ENCODE results near the gene SPRED2.
"Not testable (repeated sequence)": the region's sequence is repeated elsewhere in the genome, so short reads cannot be mapped to it uniquely, and the experiment has no call there.

SPRED2 gene

GRCh38 chr2:65361623-65362022, 70.8 kb downstream of the SPRED2 start:
- no peak for DNase-seq

DNA sequence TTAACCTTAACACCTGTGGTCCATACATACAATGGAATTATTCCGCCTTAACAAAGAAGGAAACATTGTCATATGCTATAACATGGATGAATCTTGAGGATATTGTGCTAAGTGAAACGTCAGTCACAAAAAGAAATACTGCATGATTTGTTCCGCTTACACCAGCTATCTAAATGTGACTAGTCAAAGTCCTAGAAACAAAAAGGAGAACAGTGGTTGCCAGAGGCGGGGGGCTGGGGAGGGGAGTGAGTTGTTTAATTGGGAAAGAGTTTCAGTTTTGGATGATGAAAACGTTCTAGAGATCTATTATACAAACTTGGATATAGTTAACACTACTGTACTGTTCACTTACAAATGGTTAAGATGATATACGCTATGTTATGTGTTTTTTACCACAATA, 72.0 kb downstream of the SPRED2 start:
- DNase-seq, result no peak

DNA sequence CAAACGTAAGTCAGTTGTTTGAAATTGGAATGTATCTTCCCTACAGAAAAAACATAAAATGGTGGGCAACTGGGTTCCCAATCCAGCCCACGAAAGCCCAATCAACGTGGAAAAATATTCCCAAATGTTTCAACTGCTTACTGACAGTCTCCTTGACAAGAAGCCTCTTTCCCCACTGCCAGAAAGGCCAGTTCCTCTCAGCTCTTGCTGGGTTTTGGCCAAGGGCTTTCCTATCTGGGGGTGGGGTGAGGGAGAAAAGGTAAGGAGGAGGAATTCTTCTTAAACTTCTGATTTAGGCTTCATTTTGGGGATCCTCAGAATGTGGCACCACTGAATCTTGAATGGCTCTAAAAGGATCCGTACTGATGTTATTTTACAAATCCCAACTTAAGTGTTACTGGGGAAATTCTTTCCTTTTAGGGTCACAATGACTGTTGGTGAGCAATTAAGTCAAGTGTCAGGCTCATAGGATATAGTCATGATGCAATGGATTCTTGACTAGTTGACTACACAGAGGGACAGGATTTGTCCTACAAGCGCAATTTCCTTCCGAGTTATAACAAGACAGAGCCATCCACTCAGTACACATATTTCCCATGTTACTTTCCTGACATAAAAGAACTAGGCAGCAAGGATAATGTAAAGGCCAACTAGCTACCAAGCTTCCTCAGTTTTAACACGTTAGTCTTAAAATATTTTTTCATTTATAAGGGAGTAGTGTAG, 73.6 kb downstream of the SPRED2 start:
- DNase-seq, result no peak

- DNase-seq, result no peak
Observed at GRCh38 chr2:65357959-65358294, 74.5 kb downstream of the SPRED2 start.

- no peak for DNase-seq
Observed at GRCh38 chr2:65357095-65357958, 75.1 kb downstream of the SPRED2 start.

GRCh38 chr2:65355186-65355831, 77.1 kb downstream of the SPRED2 start:
- no peak for DNase-seq

GRCh38 chr2:65354773-65355172, 77.6 kb downstream of the SPRED2 start:
- no peak for DNase-seq

DNA sequence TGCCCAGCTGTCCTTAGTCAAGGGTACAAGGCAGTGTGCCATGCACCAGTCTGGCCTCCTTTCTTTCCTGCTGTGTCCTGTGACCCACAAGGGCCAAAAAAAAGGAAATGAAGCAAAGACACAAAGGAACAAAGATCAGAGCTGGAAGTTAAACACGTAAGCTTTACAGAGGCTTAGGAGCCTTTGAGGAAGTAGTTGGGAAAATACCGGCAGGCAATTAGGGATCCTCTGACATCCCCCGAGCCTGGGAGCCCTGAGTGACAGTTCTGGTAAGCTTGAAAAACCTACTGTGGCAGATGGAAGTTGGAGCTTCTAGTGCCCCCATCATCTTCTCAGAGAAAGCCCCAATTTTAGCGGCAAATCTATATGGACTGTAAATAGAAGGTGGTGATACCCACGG, 78.5 kb downstream of the SPRED2 start:
- DNase-seq, result no peak

- no peak for DNase-seq
Observed at GRCh38 chr2:65353046-65353445, 79.4 kb downstream of the SPRED2 start.

DNA sequence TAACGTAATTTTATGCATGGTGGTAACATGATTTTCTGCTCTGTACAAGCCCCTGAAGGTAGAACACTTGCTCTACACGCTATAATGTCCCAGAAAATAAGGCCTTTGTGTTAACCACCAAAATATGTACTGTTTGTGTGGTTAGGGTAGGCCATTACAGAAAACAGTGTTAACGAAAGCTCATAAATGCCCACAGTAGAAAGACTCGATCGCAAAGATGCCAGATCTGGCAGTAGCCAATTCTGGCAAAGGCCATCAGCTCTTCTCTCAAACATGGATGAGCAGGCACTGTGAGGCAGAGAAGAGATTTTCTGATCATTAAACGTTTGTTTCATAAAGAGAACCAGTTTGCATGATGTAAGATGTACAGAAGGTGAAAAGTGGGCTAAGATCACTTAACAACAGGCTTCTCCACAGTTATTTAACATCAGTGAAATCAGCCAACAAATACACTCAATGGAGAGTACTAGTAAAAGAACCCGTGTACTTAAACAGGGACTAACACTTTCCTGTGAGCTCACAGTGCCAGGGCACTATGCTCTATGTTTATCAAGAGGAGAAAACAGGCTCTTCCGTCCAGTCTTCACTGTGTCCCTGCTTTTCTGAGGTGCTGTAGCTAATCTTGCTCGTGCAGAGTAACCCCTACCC, 80.3 kb downstream of the SPRED2 start:
- DNase-seq, result no peak

- DNase-seq, result no peak
Observed at GRCh38 chr2:65351234-65351947, 81.0 kb downstream of the SPRED2 start.

DNA sequence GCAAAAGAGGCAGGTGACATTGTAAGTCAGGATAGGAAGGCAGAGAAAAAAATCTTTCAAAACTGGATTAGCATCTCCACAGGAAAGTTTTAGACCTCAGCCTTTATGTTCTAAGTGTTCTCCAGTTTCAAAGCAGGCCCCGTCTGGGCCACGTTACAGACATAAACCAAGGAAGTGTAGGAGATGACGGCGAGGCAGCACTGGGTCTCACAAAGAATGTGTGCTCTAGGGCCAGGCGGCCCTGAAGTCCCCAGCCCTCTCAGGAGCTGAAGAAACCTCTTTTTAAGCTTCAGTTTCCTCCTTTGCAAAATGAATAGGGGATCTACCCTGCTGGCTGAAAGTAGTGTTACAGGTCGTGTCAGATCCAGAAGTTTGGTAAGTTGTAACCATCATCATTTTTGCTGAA, 81.7 kb downstream of the SPRED2 start:
- DNase-seq, result no peak

DNA sequence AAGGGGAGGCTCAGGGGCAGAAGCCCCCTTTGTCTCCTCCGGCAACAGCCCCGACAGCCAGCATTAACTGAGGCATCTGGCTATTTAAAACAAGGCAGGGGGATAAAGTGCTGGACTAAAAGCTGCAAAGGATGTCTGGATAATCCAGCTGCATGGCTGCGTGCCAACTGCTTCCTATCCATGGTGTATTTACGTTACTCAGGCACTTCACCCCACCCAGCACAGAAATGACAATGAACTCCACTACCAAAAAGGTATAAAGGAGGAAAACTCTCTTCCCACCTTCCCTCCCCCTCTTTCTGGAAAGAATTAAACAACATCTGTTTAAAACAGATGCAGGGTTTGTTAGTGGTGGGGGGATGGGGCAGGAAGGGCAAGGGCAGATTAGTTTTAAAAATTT, 82.5 kb downstream of the SPRED2 start:
- no peak for DNase-seq

DNA sequence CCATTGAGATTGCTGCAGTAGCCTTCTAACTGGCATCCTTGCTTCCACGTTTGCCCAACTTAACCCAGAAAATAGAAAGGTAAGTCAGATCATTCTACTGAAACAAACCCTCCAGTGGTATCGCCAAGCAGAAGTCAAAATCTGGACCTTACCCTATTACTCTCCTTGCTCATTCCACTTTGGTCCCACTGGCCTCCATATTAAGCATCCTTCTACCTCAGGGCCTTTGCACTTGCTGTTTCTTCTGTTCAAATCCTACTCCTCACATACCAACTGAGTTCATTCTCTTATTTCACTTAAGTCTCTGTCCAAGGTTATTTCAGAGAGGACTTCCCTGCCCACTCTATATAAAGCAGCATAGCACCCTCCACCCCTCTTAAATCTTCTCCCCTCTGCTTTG, 84.5 kb downstream of the SPRED2 start:
- DNase-seq, result no peak

DNA sequence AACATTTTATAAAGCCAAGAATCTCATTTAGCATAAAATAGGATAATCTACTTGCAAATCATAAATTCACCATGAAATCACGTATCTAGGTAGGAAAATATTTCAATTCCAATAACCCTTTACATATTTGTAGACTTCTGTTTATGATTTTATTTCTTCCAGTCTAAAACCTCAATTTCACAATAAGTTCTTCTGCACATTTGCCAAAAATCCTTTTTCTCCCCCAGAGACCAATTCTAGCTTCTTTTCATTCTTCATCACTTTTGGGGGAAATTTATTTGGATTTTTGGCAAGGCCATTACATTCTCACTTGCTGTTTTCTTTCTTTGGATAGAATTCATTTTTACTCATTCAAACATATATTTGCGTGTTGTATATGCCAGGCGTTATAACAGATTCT, 86.8 kb downstream of the SPRED2 start:
- no peak for DNase-seq

DNA sequence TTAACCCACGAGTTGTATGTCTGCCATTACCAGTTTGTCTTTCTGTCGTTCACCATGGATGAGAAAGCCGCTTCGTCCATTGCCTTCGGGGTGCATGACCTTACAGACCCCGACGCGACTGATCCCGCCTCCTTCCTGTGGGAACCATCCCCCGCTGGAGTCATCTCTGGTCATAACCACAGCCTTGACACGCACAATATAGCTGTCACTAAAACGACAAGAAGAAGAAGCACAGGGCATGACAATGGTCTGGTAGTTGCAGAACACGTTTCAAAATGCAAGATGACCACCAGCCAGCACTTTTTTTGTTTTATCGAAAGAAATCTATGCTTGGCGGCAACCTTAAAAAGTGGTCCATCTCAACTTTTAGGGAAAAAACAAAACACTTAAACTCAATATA, 87.7 kb downstream of the SPRED2 start:
- no peak for DNase-seq

GRCh38 chr2:65344182-65344581, 88.2 kb downstream of the SPRED2 start:
- no peak for DNase-seq

DNA sequence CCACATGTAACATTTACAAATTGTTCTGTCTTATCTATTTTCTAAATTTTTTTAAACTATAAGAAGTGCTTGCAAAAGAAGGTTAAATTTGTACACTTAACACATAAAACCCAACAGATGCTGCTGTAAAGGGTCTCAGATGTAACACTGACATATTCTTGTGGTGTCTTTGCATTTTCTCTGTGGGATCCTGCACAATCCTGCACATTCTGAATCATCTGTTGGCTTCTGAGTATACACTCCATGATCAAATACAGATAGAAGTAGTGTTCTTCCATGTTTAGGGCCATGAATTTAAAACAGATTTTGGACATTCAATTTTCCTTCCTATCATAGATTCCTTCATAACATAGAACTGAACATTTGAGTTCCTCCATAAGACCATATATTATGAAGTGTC, 89.0 kb downstream of the SPRED2 start:
- DNase-seq, result no peak

DNA sequence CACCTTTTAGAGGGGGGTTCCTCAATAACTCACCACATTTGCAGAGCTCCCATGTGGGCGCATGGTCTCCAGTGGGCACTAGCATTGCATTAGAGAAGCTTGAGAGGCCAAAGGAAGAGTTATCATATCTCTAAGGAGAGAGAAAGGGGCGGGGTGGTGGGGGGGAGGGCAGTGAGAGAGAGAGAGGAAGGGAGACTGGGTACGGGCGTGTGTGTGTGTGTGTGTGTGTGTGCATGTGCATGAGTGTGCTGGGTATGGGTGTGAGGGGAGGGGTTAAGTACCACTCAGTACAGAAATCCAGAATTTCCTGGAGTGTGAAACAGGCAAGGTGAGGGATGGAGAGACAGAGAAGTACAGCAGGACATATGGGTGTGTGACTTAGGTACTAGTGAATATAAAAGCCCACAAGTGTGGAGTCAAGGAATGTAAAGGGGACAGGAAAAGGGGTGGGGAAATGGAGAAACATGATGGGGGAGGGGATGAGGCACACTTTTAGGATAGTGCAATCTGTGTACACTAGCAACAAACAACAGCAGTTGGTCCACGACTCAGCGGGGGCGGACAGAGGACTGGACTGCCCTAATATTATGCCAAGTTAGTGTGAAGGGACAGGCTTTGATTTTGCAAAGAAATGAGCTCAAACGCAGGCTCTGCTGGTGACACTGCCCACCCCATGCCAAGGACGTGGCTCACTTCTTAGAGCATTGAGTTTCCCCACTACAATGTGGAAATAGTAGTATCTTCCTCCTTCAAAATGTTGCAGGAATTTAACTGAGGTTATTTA, 91.3 kb downstream of the SPRED2 start:
- no peak for DNase-seq

GRCh38 chr2:65339648-65340047, 92.8 kb downstream of the SPRED2 start:
- DNase-seq, result no peak

- not testable (repeated sequence) for DNase-seq
Observed at GRCh38 chr2:65338830-65339495, 93.4 kb downstream of the SPRED2 start.

All from NCI-H2081 treated with DMSO at 0.1 percent for 48 hours (cell line).